GM21381 (cell line): ENCODE data around the gene PIK3C2G.
"Not testable (repeated sequence)": the region's sequence is repeated elsewhere in the genome, so short reads cannot be mapped to it uniquely, and the experiment has no call there.

Source experiments
- ATAC-seq: cut with Tn5 transposase; IDR thresholded peaks from one replicate; pipeline ENCODE4 v1.9.1; 2021; ENCODE audit warnings: mild to moderate bottlenecking, moderate library complexity; ENCODE audit not compliant: unreplicated experiment

Gene PIK3C2G, protein sequence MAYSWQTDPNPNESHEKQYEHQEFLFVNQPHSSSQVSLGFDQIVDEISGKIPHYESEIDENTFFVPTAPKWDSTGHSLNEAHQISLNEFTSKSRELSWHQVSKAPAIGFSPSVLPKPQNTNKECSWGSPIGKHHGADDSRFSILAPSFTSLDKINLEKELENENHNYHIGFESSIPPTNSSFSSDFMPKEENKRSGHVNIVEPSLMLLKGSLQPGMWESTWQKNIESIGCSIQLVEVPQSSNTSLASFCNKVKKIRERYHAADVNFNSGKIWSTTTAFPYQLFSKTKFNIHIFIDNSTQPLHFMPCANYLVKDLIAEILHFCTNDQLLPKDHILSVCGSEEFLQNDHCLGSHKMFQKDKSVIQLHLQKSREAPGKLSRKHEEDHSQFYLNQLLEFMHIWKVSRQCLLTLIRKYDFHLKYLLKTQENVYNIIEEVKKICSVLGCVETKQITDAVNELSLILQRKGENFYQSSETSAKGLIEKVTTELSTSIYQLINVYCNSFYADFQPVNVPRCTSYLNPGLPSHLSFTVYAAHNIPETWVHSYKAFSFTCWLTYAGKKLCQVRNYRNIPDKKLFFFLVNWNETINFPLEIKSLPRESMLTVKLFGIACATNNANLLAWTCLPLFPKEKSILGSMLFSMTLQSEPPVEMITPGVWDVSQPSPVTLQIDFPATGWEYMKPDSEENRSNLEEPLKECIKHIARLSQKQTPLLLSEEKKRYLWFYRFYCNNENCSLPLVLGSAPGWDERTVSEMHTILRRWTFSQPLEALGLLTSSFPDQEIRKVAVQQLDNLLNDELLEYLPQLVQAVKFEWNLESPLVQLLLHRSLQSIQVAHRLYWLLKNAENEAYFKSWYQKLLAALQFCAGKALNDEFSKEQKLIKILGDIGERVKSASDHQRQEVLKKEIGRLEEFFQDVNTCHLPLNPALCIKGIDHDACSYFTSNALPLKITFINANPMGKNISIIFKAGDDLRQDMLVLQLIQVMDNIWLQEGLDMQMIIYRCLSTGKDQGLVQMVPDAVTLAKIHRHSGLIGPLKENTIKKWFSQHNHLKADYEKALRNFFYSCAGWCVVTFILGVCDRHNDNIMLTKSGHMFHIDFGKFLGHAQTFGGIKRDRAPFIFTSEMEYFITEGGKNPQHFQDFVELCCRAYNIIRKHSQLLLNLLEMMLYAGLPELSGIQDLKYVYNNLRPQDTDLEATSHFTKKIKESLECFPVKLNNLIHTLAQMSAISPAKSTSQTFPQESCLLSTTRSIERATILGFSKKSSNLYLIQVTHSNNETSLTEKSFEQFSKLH (N-terminal part only)

DNA sequence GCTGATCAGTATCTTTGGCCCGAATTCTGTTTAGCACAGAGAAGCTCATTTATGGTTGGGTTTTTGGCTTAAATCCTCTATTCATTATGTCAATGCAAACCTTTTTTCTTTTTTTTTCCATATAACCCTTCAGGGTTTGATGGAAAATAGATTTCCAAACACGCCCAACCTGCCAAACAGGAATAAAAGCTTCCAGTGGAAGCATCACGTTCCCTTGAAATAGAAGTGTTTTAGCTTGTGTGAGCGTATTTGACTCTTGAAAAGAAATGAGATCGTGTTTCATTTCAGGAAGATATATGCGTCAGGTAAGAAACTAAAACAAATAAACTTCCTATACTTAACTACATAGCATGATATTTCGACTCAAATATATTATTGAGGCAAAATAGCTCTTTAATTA, at the start of gene PIK3C2G:
PIK3C2G (plus strand) TSS at position 246 of the 400 bp plus-strand sequence. CDS start 20,564 bp downstream, outside the sequence.
- no peak for ATAC-seq

DNA sequence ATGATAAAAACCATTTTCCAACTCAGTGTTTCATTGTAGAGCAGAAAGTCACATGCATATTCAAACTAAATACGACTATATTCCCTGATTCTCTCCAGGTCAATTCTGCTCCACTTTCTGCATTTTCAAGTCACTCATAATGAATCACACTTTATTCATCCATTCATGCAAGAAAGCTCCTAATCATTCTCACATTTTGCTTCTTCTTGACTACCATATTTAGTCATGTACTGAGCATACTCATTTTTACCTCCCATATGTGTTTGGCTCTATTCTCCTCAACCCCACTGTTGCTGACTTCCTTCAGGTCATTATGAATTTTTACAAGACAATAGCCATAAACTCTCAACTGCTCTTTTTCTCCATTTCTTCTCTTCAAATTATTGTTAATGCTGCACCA, 43.4 kb upstream of the PIK3C2G start:
- no peak for ATAC-seq

DNA sequence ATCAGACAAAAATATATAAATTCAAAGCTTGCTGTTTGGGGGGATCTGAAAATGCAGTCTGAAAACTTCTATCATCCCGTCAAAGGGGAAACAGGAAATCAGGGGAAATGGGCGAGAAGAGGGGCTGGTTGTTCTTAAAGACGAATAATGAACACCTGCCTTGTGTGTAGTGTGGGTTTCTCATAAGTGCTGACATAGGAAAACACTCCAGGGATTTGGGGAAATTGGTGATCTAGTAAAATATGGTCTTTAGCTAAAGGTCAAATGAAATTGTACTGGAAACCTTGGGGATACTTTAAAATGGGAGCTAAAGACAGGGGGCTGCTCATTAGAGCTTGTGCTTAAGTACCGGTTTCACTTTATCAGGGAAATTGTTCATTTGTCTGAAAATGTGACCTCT, 39.6 kb upstream of the PIK3C2G start:
- no peak for ATAC-seq

DNA sequence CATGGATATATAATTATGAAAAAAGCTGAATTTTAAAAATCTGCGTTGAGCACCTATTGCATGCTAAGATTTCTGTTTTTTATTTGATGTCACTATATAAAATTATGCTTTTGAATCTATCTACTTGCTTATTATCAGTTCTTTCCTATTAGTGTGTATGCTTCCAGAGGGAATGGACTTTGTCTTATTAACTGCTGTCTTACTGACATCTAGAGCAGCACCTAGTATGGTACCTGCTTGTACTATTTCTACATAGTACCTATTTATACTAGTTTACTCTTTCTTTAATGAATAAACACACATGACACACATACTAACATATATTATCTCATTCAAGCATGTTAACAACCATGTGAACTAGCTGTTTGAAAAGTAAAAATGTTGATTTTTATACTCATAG, 38.6 kb upstream of the PIK3C2G start:
- no peak for ATAC-seq

DNA sequence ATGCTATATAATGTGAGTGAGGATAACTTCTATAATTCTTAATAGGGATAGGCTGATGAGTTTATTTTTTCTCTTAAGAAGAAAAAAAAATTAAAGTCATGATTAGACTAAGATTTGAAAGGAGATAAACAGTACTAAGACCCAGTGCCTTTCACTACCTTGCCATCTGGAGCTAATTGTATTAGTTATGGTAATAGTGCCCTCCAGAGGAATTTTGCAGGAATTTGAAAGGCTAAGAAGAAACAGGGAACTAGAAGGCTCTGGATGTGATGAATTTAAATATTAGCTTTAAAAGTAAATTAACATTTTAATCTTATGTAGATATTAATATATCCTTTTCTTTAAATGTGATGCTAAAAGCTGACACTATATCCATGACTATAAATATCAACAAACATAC, 36.6 kb upstream of the PIK3C2G start:
- no peak for ATAC-seq

DNA sequence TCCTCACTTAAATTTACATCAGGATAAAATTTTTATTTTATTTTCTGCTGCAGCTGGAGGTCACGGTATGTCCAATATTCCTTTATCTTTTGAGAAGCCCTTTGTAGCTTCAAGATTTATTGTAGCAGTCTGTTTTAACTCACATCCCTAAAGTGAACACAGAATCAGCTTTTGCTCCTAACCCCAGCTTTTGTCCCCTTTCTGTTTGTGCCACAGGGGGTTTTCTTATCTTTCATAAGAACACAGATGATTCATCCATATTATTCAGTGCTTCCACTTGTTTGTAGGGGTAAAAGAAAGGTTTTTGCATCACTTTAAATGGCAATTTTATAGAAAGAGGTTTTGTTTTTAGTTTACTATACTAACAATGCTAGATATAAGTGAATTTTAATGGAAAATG, 21.8 kb upstream of the PIK3C2G start:
- ATAC-seq = no peak

DNA sequence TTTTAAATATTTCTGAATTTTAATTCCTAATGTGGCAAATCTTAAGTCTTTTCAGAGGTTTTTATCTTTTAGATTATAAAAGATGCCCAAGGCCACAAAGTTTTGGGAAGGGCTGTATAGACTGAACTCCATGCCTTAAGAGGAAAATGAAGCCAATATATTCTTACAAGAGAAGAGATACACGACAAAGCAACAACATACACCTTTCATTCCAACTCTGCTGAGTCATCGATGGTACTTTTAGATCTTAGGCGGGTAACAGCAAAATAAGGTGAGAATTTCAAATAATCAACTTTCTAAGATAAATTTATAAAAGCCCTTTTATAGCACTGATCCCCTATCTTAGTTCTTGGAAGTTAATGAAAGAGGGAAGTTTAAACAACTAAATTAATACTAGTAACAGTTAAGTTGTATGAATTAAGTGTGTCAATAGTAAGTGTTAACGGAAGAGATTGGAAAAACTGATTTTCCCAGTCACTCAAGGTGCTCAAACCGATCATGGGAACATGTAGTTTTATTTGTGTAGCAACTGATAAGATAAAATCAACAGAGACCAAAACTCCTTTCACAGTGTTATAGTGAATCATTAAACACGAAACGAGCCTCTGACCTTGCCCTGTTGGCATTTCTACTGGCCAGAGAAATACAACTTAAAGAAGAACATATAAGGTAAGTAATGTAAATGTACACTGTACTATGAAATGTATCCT, 18.8 kb upstream of the PIK3C2G start:
- ATAC-seq = no peak

DNA sequence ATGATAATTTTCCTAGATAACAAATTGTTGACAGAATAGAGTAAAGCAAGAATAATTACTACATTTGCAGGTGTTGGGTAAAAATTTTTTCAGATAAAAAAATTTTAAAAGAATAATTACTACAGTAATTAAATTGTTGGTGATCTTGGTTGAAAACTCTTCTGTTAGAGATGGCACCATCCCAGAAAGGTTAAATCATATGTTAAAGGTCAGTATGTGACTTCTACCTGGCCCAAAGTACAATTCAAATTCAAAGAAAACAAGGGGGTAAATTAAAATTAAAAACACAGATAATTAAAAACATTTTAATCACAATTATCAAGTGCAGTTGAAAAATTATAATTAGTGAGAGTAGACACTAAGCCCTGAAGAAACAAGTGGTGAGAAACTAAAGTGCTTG, 18.1 kb upstream of the PIK3C2G start:
- ATAC-seq = no peak

DNA sequence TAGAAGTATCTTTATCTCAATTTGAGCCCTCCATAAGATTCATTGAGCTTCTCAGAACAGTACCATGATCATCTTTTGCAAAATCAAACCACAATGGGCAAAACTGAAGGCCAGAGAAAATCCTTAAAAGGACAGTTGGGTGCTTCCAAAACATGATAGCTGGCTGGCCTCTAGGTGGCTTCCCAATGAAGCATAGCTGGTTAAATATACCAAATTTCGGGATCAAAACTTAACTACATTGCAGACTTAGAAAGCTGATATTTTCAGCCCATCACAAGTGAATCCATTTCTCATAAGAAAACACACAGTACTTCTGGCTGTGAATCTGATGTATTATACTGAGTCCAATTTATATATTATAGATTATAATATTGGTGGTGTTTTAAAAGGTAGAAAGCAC, 15.3 kb upstream of the PIK3C2G start:
- ATAC-seq = no peak

DNA sequence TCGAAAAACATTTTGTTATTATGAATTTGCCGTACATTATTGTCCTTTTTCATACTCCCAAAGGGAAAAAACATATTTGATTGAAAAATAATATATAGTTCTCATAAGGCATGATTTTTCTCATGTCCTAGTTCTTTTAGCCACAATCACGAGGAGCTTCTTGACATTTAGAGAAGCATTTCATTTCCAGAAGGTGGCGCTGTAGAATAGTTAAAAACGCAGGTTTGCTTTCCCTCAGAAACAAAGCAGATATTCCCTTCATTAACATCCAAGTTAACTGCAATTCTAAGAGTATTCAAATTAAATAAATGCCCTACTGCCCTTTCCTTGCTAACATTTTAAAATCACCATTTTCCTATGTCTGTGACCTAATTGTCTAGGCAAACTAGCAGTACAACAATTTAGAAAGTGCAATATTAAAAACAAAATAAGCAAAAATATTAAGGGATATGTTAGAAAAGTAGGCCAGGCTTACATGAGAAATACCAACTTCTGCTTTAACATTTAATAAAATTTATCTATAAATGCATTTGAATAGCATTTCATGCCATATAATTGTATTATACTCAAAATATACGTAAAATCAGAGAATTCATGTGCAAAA, 10.9 kb upstream of the PIK3C2G start:
- ATAC-seq = no peak

DNA sequence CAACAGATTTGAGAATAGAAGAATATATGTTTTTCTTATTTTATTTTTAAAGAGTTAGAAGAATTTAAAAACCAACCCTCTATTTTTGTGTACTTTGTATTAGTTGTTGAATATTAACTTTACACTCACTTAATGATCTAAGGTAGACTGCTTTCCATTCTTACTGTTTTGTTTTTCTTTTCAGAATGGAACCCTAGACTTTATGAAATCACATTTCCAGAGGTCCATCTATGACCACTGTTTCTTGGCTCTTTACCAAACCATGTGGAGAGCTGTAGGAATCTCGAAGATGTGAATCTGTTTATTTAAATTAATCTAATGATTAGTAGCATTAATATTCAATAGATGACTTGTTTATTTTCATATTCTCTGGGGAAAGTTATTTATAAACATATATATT, 7.2 kb upstream of the PIK3C2G start:
- ATAC-seq = no peak

DNA sequence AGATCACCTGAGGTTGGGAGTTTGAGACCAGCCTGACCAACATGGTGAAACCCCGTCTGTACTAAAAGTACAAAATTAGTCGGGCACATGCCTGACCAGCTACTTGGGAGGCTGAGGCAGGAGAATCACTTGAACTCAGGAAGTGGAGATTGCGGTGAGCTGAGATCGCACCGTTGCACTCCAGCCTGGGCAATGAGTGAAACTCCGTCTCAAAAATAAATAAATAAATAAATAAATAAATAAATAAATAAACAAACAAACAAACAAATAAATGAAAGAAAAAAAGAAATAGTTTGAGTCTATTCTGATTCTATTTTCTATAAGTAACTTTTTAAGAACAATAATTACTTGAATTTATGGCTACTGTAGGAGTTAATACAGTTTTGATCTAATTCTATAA, 6.3 kb upstream of the PIK3C2G start:
- not testable (repeated sequence) for ATAC-seq

DNA sequence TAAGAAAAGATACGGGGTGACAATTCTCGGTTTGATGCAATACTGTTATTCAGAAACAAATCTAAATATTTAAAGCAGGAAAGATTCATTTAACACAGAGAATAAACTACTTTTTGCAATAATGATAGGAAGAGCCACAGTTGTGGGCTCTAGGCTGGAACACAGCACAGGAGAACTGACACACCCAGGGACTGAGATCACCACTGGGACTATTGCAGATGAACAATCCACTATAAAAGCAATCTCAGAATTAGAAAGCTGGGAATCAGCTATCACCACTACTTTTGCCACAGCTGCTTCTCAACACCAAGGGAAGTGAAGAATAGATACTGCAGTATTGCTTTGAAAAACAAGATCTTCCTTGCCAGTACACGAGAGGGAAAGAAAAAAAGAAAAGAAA, 4.1 kb upstream of the PIK3C2G start:
- ATAC-seq = no peak

DNA sequence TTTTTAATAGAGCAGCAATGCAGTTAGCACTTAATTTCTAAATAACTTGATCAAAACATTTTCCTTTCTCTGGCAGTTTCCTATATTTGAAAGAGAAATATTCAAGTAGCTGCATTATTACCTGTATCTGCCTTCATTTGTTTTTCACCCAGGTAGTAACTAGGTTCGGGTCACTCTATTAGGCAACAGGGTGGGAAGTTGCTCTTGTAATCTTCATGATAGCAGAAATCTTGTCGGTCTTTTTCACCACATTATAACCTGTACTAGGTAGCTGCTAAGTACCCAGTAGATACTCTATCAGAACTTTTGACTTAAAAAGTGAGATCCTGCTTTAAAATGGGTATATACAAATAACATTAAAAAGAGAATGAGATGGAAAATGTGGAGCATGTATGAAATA, 2.4 kb upstream of the PIK3C2G start:
- no peak for ATAC-seq

DNA sequence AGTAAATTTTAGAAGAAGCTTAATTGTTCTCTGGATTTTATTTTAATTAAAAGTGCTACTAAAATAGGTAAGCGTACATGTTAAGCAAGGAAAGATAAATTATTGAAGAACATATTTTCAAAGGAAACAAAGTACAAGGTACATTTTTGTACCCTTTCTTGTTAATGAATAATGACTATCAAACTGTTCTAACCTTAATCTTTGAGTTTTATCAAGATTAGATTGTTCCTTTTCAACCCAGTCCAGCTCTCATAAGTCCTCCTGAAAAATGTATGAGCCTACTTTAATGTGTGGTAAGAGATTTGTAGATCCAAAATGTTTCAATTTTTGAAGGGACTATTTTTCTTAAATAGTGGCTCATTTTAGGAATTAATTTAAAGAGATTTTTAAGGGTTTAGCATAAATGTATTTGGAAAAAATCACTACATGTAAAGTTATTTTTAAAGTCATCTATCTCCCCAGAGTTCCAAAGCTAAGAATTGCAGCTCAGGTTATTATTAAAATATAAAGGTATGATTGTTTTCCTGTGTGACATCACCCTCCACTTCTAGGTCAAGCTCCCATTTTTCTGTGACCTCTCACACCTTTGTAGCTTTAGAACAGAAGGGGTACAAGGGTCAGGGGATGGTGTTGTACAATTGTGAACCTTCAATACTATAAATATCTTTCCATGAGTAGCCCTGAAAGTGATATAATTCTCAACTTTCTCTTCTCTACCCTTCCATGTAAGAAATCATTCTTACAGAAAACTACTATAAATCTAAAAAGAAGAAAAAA, 1.2 kb upstream of the PIK3C2G start:
- ATAC-seq = no peak

DNA sequence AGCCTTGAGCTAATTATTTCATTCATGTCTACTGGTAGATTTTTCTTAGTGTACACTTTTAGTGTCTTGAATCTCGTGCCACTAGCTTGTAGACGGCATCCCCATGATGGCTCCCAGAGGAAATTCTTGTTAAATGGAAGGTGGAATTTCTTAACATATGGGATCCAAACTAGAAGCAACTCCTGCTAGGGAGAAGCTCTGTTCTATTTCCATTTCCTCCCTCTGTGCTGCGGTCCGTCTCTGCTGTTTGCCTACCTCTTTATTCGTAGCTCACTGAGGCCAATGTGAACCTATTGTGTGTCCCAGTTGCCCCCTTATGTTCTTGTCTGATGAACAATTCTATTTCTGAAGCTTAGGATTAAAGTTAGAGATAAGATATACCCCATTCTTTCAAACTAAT, 588 bp downstream of the PIK3C2G start:
- ATAC-seq = no peak

DNA sequence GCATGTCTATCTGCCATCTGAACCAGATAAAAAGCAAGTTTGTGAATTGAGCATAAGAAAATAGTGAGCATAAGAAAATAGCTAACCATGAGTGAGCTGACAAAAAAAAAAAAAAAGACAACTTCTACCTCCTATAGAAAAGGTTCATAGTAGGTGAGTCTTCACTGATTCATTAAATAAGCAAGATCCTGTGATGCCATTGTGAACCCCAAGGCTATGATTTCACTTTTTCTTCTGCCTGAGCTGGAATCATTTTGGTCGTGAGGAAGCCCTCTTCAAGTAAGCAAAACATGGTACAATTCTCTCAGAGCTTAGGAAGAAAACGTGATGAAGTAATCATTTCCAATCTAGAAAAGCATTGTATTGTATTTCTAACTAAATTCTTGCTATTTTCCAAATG, 1.2 kb downstream of the PIK3C2G start:
- ATAC-seq = no peak

DNA sequence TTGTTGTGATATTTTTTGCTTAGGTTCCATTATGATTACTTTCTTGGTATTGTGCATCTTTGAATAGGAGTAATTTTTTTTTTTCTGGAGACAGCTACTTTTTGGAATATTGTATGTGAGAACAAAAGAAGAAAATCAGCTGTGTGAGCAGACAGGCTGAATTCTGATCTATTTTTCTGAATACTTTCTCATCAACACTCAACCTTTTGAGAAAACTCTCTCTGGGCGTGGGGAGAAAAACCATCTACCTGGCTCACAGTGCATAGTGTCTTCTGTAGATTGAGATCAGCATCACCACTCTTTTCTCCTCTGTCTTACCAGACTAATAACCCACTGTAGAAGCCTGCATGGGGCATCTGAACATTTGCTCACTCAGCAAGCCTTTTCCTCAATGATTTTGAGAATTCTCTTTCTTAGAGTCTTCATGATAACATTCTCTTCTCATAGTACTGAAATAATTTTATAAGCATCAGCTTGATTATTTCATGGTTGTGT, 3.3 kb downstream of the PIK3C2G start:
- no peak for ATAC-seq

DNA sequence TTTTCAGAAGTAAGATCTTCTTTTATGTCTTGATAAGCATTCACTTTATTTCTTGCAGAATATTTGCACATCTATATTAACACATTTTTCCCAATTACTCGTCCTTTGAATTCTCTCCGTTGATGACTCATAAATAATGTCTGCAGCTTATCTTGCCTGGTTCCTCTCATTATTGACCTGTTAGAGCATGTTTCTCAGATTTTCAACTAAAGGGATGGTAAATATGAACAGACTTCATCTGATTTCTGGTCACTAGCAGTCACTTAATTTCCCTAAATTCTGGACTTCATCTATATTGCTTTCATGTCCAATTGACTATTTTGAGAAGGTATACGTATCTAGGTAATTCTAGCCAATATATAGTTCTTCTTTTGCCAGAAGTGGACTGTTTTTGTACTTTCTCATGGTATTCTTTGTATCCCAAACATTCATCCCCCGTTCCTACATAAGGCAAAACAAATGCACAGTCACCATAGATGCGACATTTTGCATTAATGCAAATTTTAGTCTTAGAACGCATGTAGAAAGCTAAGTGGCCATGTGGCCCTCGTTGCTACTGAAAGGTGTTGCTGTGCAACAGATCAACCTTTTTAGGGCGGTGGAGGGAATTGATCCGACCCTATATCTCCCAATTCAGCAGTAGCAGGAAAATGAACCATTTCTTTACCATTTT, 6.2 kb downstream of the PIK3C2G start:
- no peak for ATAC-seq
